ENCODE measurements around the gene BCOR.

BCOR gene

GRCh38 chrX:40012868-40013265, 84.9 kb downstream of the BCOR start:
- H3K27ac ChIP-seq (ENCODE audit: low read depth, low read length, poor library complexity, severe bottlenecking): no peak overlapping the region

GRCh38 chrX:40012039-40012867, 85.5 kb downstream of the BCOR start:
- Histone ChIP-seq H3K9ac (ENCODE audit: low read length) (no peak overlapping the region), H3F3A (ENCODE audit: insufficient read depth, low read length) (peaks cover 3% of the 10 kb centered on the region; the same call in 1 of the 2 replicates), H2AFZ (ENCODE audit: low read length) (no peak overlapping the region), H3K79me2 (ENCODE audit: insufficient read depth, low read length) (no peaks in the 10 kb centered on the region), H3K4me2 (ENCODE audit: low read length) (peak overlapping the region; percentile 90; the same call in 1 of the 2 replicates), H3K4me1 (ENCODE audit: insufficient read depth, low read length, severe bottlenecking) (peaks cover 14% of the 10 kb centered on the region), H3K27me3 (ENCODE audit: insufficient read depth, low read length) (no peaks in the 10 kb centered on the region), H4K20me1 (ENCODE audit: insufficient read depth, low read length) (no peaks in the 10 kb centered on the region), H3K36me3 (ENCODE audit: insufficient read depth, low read length) (no peaks in the 10 kb centered on the region), H3K9me2 (ENCODE audit: low read depth, low read length) (no peaks in the 10 kb centered on the region), H3K27ac (ENCODE audit: low read depth, low read length, poor library complexity, severe bottlenecking) (no peak overlapping the region), H3K4me3 (ENCODE audit: low read depth, low read length, poor library complexity, severe bottlenecking) (peak overlapping the region; percentile 73), H3K9me3 (ENCODE audit: low read length) (no peaks in the 10 kb centered on the region)
- TF ChIP-seq EZH2 (IDR thresholded peaks at IDR 0.05; ENCODE audit: borderline replicate concordance, low read length) (no peak), CTCF (IDR thresholded peaks at IDR 0.05; ENCODE audit: low read length) (no peak)

More at GRCh38 chrX:40012868-40013265, 84.9 kb downstream of the BCOR start:
- no peaks in the 10 kb centered on the region for H3K9me2 ChIP-seq (ENCODE audit: low read depth, low read length)
- H3K27me3 ChIP-seq (ENCODE audit: insufficient read depth, low read length): no peaks in the 10 kb centered on the region
- TF ChIP-seq EZH2 (IDR thresholded peaks at IDR 0.05; ENCODE audit: borderline replicate concordance, low read length): no peak
- peak overlapping the region; percentile 90 for H3K4me2 ChIP-seq (ENCODE audit: low read length)
- peaks cover 14% of the 10 kb centered on the region for H3K4me1 ChIP-seq (ENCODE audit: insufficient read depth, low read length, severe bottlenecking)
- H3K9ac ChIP-seq (ENCODE audit: low read length): peak overlapping the region; percentile 79; the same call in 1 of the 2 replicates
- H3K9me3 ChIP-seq (ENCODE audit: low read length): no peaks in the 10 kb centered on the region
- H2AFZ ChIP-seq (ENCODE audit: low read length): no peak overlapping the region
- peak overlapping the region; percentile 73 for H3K4me3 ChIP-seq (ENCODE audit: low read depth, low read length, poor library complexity, severe bottlenecking)
- no peaks in the 10 kb centered on the region for H3K36me3 ChIP-seq (ENCODE audit: insufficient read depth, low read length)
- H3K79me2 ChIP-seq (ENCODE audit: insufficient read depth, low read length): no peaks in the 10 kb centered on the region
- peaks cover 3% of the 10 kb centered on the region; the same call in 1 of the 2 replicates for H3F3A ChIP-seq (ENCODE audit: insufficient read depth, low read length)
- no peaks in the 10 kb centered on the region for H4K20me1 ChIP-seq (ENCODE audit: insufficient read depth, low read length)

- Histone ChIP-seq H3K36me3 (ENCODE audit: insufficient read depth, low read length) (no peaks in the 10 kb centered on the region), H3K79me2 (ENCODE audit: insufficient read depth, low read length) (no peaks in the 10 kb centered on the region), H3K4me1 (ENCODE audit: insufficient read depth, low read length, severe bottlenecking) (peaks cover 14% of the 10 kb centered on the region), H3K9me2 (ENCODE audit: low read depth, low read length) (no peaks in the 10 kb centered on the region), H3K4me2 (ENCODE audit: low read length) (no peak overlapping the region), H4K20me1 (ENCODE audit: insufficient read depth, low read length) (no peaks in the 10 kb centered on the region), H2AFZ (ENCODE audit: low read length) (no peak overlapping the region), H3K27me3 (ENCODE audit: insufficient read depth, low read length) (no peaks in the 10 kb centered on the region), H3K9me3 (ENCODE audit: low read length) (no peaks in the 10 kb centered on the region), H3K9ac (ENCODE audit: low read length) (no peak overlapping the region), H3K4me3 (ENCODE audit: low read depth, low read length, poor library complexity, severe bottlenecking) (no peak overlapping the region), H3F3A (ENCODE audit: insufficient read depth, low read length) (peaks cover 3% of the 10 kb centered on the region; the same call in 1 of the 2 replicates), H3K27ac (ENCODE audit: low read depth, low read length, poor library complexity, severe bottlenecking) (no peak overlapping the region)
- TF ChIP-seq CTCF (IDR thresholded peaks at IDR 0.05; ENCODE audit: low read length) (no peak), EZH2 (IDR thresholded peaks at IDR 0.05; ENCODE audit: borderline replicate concordance, low read length) (no peak)
These were observed 86.3 kb downstream of the BCOR start for GRCh38 chrX:40011322-40012038.

Data from OCI-LY1 (cell line).